Measurements from ENCODE around the gene ST6GAL1.

DNA sequence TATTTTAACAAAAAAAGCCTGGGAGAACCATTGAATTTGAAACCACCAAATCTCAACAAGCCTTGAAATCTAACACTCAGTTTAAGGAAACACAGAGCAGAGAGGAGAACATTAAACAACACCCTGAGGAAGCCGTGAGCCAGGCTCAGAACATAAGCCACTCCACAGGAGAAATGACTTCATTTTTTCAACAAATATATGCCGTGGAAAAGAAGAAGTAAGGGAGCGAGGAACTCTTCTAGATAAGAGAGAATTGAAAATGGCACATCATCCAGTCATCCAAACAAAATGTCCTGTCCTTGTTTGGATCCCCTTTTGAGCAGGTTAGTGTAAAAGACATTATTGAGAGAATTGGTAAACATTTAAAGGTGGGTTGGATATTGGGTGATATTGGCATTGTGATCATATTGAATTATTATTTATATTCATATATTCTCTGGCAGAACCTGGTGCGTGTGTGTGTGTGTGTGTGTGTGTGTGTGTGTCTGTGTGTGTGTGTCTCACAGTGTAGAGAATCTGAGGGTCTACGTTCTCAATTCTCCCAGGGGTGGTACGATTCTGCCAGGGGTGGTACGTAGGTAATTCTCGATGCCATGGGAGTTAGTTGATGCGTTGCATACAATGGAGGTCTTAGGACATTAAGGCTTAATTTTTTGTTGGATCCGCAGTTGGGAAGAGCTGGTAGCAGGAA, 94.4 kb downstream of the ST6GAL1 start:
- no peak for TF ChIP-seq CTCF (IDR thresholded peaks at IDR 0.05)
- no peak for TF ChIP-seq POLR2A (IDR thresholded peaks at IDR 0.05)
- TF ChIP-seq EP300 (IDR thresholded peaks at IDR 0.05), result no peak

Data from gastroesophageal sphincter (tissue), 3 donors.